HCT116 (cell line): Measurements from ENCODE around the gene FGFBP1. TPM values are rescaled to one million over a fixed set of nuclear protein-coding genes. Genes with fewer than 3 reads are reported as not detected.

Source experiments
- ATAC-seq: fragments of 200-7000 bp; cut with Tn5 transposase; 2 replicates; pipeline ENCODE4 v1.9.1; 2020; ENCODE audit warnings: mild to moderate bottlenecking, moderate library complexity
- BruUV-seq: library from RNA; stranded (reverse); fragments of 400-500 nt; replicated peaks from 2 replicates; lab custom pipeline; 2021; lab: Mats Ljungman, UMichigan
- CTCF ChIA-PET: fragments of 300-600 bp; sonication (Branson Sonifier 250); formaldehyde crosslinking; loops from one replicate; lab custom pipeline; 2021; ENCODE audit warnings: antibody characterized with exemption; lab: Charles Lee
- POLR2A ChIA-PET: fragments of 300-600, 350-600 bp; sonication (Branson Sonifier 250); formaldehyde crosslinking; loops from one replicate; lab custom pipeline; 2021; ENCODE audit warnings: antibody characterized with exemption; lab: Charles Lee
- RAD21 ChIA-PET, 2 experiments: fragments of 300-600 bp; sonication (Branson Sonifier 250); formaldehyde crosslinking; loops; one replicate each; lab custom pipeline; 2023; ENCODE audit warnings: low total read pairs in 2 of 2; ENCODE audit not compliant: uncharacterized antibody in 2 of 2, unreplicated experiment in 2 of 2, low non-redundant PET in 1 of 2; lab: Charles Lee
- DNase-seq: peaks from one replicate; pipeline ENCODE4 v3.0.0-alpha.2; 2010; ENCODE audit warnings: low read depth, low spot score
- H2AFZ ChIP-seq: fragments of 200-600 bp; shearing (Covaris generic), sonication (generic); 2 replicates; pipeline ENCODE4 v1.6.1; 2017; ENCODE audit warnings: low read depth, mixed run types, mixed read lengths, antibody characterized with exemption, low read length; ENCODE audit not compliant: poor library complexity, severe bottlenecking
- H3K27ac ChIP-seq: 2 replicates; pipeline ENCODE4 v1.5.1; 2012; ENCODE audit warnings: low read depth, low read length
- H3K27me3 ChIP-seq: fragments of 200-600 bp; sonication (generic); 2 replicates; pipeline ENCODE4 v1.6.1; 2016; ENCODE audit warnings: mixed run types, low read length, mixed read lengths; ENCODE audit not compliant: insufficient read depth
- H3K36me3 ChIP-seq, 2 experiments: fragments of 200-500 bp in 1 of 2; fragments of 200-600 bp in 1 of 2; sonication (Bioruptor generic) in 1 of 2; sonication (generic) in 1 of 2; 2 replicates each; pipeline versions ENCODE4 v1.5.1 to v1.6.1; 2014 to 2016; ENCODE audit warnings: low read length in 2 of 2, inconsistent platforms in 1 of 2, mixed read lengths in 1 of 2, mixed run types in 1 of 2; ENCODE audit not compliant: insufficient read depth in 2 of 2, control insufficient read depth in 1 of 2
- H3K4me1 ChIP-seq, 2 experiments: fragments of 200-600 bp in 1 of 2; sonication (generic) in 1 of 2; 2 replicates each; pipeline versions ENCODE4 v1.5.1 to v1.6.1; 2012 to 2017; ENCODE audit warnings: low read length in 2 of 2, inconsistent platforms in 1 of 2, mild to moderate bottlenecking in 1 of 2, mixed read lengths in 1 of 2, mixed run types in 1 of 2, moderate library complexity in 1 of 2; ENCODE audit not compliant: insufficient read depth in 2 of 2, control insufficient read depth in 1 of 2
- H3K4me2 ChIP-seq: fragments of 200-600 bp; sonication (generic); 2 replicates; pipeline ENCODE4 v1.6.1; 2017; ENCODE audit warnings: mixed run types, low read length, mixed read lengths
- H3K4me3 ChIP-seq, 2 experiments: fragments of 200-600 bp in 1 of 2; sonication (generic) in 1 of 2; replicated peaks in 1 of 2; 2 replicates each; pipeline ENCODE4 v1.5.1; 2011 to 2016; ENCODE audit warnings: low read length in 2 of 2, control low read depth in 1 of 2, low read depth in 1 of 2, mild to moderate bottlenecking in 1 of 2, mixed read lengths in 1 of 2, mixed run types in 1 of 2
- H3K79me2 ChIP-seq: fragments of 200-600 bp; sonication (generic); 2 replicates; pipeline ENCODE4 v1.6.1; 2017; ENCODE audit warnings: mild to moderate bottlenecking, mixed run types, low read length, moderate library complexity, mixed read lengths; ENCODE audit not compliant: insufficient read depth
- H3K9ac ChIP-seq: fragments of 200-600 bp; sonication (generic); 2 replicates; pipeline ENCODE4 v1.6.1; 2016; ENCODE audit warnings: low read length, mixed read lengths
- H3K9me2 ChIP-seq: fragments of 200-600 bp; sonication (generic), shearing (Covaris generic); 2 replicates; pipeline ENCODE4 v1.6.1; 2017; ENCODE audit warnings: mixed run types, mild to moderate bottlenecking, moderate library complexity; ENCODE audit not compliant: insufficient read depth
- H3K9me3 ChIP-seq, 2 experiments: fragments of 200-500 bp in 1 of 2; fragments of 200-600 bp in 1 of 2; sonication (Bioruptor generic) in 1 of 2; sonication (generic) in 1 of 2; 2 replicates each; pipeline ENCODE4 v1.6.1; 2014 to 2017; ENCODE audit warnings: low read length in 2 of 2, mixed read lengths in 2 of 2, inconsistent platforms in 1 of 2, low read depth in 1 of 2, mild to moderate bottlenecking in 1 of 2, mixed run types in 1 of 2, moderate library complexity in 1 of 2; ENCODE audit not compliant: control insufficient read depth in 1 of 2, insufficient read depth in 1 of 2
- H4K20me1 ChIP-seq: fragments of 200-600 bp; sonication (generic), shearing (Covaris generic); 2 replicates; pipeline ENCODE4 v1.6.1; 2017; ENCODE audit warnings: mixed run types, mild to moderate bottlenecking, moderate library complexity; ENCODE audit not compliant: insufficient read depth
- CTCF ChIP-seq, 3 experiments: fragments of 200-600 bp in 1 of 3; sonication (generic) in 1 of 3; IDR thresholded peaks in 2 of 3; conservative IDR thresholded peaks in 1 of 3; 2 replicates each; pipeline ENCODE4 v1.5.1; 2012 to 2017; ENCODE audit warnings: low read depth in 2 of 3, low read length in 2 of 3, antibody characterized with exemption in 1 of 3, borderline replicate concordance in 1 of 3, control low read depth in 1 of 3, mild to moderate bottlenecking in 1 of 3, mixed read lengths in 1 of 3, mixed run types in 1 of 3, moderate library complexity in 1 of 3; ENCODE audit not compliant: insufficient read depth in 1 of 3
- ELF1 ChIP-seq: IDR thresholded peaks from 2 replicates; pipeline ENCODE4 v1.6.1; 2012; ENCODE audit warnings: low read depth, borderline replicate concordance
- EZH2 ChIP-seq: fragments of 200-600 bp; sonication (generic); IDR thresholded peaks from 2 replicates; pipeline ENCODE4 v1.6.1; 2017; ENCODE audit warnings: antibody characterized with exemption, mixed run types
- FOSL1 ChIP-seq: IDR thresholded peaks from 2 replicates; pipeline ENCODE4 v1.6.1; 2012; ENCODE audit warnings: low read depth
- MAX ChIP-seq: IDR thresholded peaks from 2 replicates; pipeline ENCODE4 v1.6.1; 2012
- POLR2AphosphoS5 ChIP-seq: IDR thresholded peaks from 2 replicates; pipeline ENCODE4 v1.6.1; 2011; ENCODE audit warnings: mild to moderate bottlenecking, low read depth, low read length, moderate library complexity
- RAD21 ChIP-seq: IDR thresholded peaks from 2 replicates; pipeline ENCODE4 v1.6.1; 2012; ENCODE audit warnings: low read depth, mild to moderate bottlenecking
- SP1 ChIP-seq: IDR thresholded peaks from 2 replicates; pipeline ENCODE4 v1.6.1; 2012; ENCODE audit warnings: low read depth
- SRF ChIP-seq: IDR thresholded peaks from 2 replicates; pipeline ENCODE4 v1.6.1; 2012; ENCODE audit warnings: low read depth
- YY1 ChIP-seq: IDR thresholded peaks from 2 replicates; pipeline ENCODE4 v1.6.1; 2011; ENCODE audit warnings: low read length, low read depth, moderate library complexity, mild to moderate bottlenecking; ENCODE audit not compliant: insufficient replicate concordance; ENCODE audit errors: extremely low read depth
- ZFX ChIP-seq: fragments of 450-650 bp; IDR thresholded peaks from 2 replicates; pipeline ENCODE4 v1.6.1; 2017
- ZNF274 ChIP-seq: fragments of 200-500 bp; sonication (Bioruptor generic); IDR thresholded peaks from 2 replicates; pipeline ENCODE4 v1.6.1; 2014; ENCODE audit warnings: mild to moderate bottlenecking, low read depth, low read length, inconsistent platforms
- intact Hi-C: fragments of 100-400 bp; cut with micrococcal nuclease; formaldehyde crosslinking; loops from 2 replicates; pipeline ENCODE4 v1.10.0; 2022
- total RNA-seq: library from RNA; stranded (reverse); gene quantifications from one replicate; pipeline ENCODE4 v1.2.1, GENCODE V29; 2021; ENCODE audit not compliant: unreplicated experiment

The FGFBP1 gene
- total RNA-seq, 1 experiment from 2014 or later, result 8.7 TPM

- no peak overlapping the region for H3K4me3 ChIP-seq
- ChIA-PET POLR2A (no interaction called here), RAD21 (no interaction called here), CTCF (no interaction called here)
- no peaks in the 10 kb centered on the region for H3K9me2 ChIP-seq
- H3K79me2 ChIP-seq, result no peaks in the 10 kb centered on the region
- TF ChIP-seq EZH2 (no peak), MAX (no peak), SRF (no peak), CTCF (IDR thresholded peaks at IDR 0.05 in 2 of 3, conservative IDR thresholded peaks at IDR 0.05 in 1 of 3; ENCODE audit: borderline replicate concordance in 1 of 3, insufficient read depth in 1 of 3, low read depth in 2 of 3, low read length in 2 of 3) (no peak), RAD21 (no peak), SP1 (no peak), POLR2AphosphoS5 (no peak), FOSL1 (no peak), ELF1 (no peak), YY1 (no peak), ZNF274 (no peak), ZFX (no peak)
- no peak overlapping the region for H3K27ac ChIP-seq
- no peaks in the 10 kb centered on the region for H4K20me1 ChIP-seq
- H2AFZ ChIP-seq, result no peak overlapping the region
- H3K36me3 ChIP-seq, result no peaks in the 10 kb centered on the region
- intact Hi-C loops, result no loop called here
- no peak overlapping the region for H3K9ac ChIP-seq
- H3K27me3 ChIP-seq, result no peaks in the 10 kb centered on the region
- ATAC-seq (no peak), DNase-seq (no peak)
- H3K4me1 ChIP-seq, result no peaks in the 10 kb centered on the region
- BruUV-seq, result no TSS peak
- no peaks in the 10 kb centered on the region for H3K9me3 ChIP-seq
- no peak overlapping the region for H3K4me2 ChIP-seq
Measured at GRCh38 chr4:15947684-15948083, 9.1 kb upstream of the FGFBP1 start.
